ENCODE results near the gene BRCA2.

GRCh38 chr13:32390048-32390447 lies 74.7 kb downstream of the BRCA2 start:
- TF ChIP-seq CTCF (IDR thresholded peaks at IDR 0.05), result no peak
- TF ChIP-seq POLR2A (IDR thresholded peaks at IDR 0.05), result no peak

Data from esophagus squamous epithelium (tissue), 4 donors.